Right forelimb (tissue), 1 donor: ENCODE results near the gene PRICKLE1.

Experiments
- DNase-seq: peaks from one replicate; pipeline ENCODE4 v3.0.0-alpha.2; 2018

PRICKLE1 gene

GRCh38 chr12:42588524-42589464 lies 752 bp downstream of the PRICKLE1 start:
- peak; percentile 81 for DNase-seq

DNA sequence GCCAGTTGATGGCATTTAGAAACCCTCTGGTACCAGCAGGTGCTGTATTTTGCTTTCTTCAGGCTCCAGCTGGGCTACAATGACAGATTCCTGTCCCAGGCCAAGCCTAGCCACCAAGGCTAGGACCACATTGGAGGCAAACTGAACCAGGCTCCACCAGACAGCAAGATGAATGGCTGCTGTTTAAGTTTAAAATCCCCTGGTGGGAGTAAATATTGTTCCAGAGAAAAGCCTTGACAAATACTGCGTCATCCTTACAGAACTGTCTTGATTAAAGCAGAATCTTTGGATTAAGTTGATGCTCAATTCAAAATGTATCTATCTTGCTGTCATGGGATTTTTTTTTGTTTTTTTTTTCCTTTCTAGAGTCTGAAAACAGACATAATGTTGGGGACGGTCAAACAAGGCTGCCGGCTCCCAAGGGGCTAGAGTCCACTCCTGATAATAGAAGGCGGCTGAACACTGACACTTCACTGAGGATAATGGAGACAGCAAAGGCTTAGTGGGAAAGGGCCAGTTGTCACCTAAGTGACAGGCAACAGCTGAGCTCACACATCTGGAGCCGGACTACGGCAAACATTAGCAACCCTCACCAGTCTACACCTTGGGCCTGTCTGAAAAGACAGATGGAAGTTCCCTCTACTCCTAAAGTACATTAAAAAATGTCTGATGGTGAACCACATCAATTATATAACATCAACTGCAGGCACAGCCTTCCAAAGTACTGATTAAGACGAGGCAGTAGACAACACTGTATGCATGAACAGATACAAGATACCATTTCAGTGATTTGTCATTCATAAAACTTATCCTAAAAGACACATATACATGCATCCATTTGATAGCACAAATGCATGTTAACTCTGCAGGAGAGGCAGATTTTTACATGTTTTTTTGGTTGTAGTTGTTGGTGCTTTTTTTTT lies 1.7 kb downstream of the PRICKLE1 start:
- DNase-seq: peak; percentile 43

GRCh38 chr12:42586268-42586667 lies 3.3 kb downstream of the PRICKLE1 start:
- DNase-seq: no peak

DNA sequence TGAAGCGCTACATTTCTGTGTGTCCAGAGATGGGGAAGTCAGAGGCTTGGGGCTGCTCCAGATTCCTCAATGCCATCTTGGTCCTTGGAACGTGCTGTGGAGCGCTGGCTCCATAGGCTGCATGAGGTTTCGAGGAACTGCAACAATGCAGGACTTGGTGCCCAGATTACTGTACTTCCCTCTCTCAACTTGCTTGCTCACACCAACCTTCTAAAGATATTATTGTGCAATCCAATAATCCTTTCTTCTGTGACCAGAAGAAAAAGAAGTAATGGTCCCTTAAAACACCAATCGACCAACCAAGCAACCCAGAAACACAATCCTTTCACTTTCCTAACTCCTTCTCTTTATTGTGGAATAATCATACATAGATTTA lies 3.7 kb downstream of the PRICKLE1 start:
- DNase-seq: no peak

- no peak for DNase-seq
Measured at GRCh38 chr12:42585154-42585840, 4.2 kb downstream of the PRICKLE1 start.

- DNase-seq: peak; percentile 39
Measured at GRCh38 chr12:42584651-42585111, 4.9 kb downstream of the PRICKLE1 start.

- no peak for DNase-seq
Measured at GRCh38 chr12:42583016-42583415, 6.5 kb downstream of the PRICKLE1 start.

- no peak for DNase-seq
Measured at GRCh38 chr12:42582498-42582897, 7.0 kb downstream of the PRICKLE1 start.

- DNase-seq: no peak
Measured at GRCh38 chr12:42582050-42582449, 7.5 kb downstream of the PRICKLE1 start.

- no peak for DNase-seq
Measured at GRCh38 chr12:42576374-42576773, 13.2 kb downstream of the PRICKLE1 start.

DNA sequence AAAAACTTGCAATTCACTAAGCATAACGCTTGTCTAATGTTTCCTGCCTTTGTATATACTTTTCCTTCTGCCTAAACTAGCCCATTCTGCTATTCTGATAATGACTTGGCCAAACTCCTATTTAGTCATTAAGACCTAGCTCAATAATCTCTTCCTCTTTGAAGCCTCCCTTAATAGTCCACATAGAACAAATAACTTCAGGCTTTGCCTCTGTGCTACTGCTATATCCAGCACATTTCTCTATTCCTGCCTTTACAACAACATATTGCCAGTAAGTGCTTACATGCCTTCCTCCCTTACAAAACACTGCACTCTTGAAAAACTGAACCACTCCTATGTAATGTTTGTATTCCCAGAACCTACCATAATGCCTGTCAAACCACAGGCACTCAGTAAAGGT lies 13.8 kb downstream of the PRICKLE1 start:
- no peak for DNase-seq

- DNase-seq: no peak
Measured at GRCh38 chr12:42574851-42575266, 14.7 kb downstream of the PRICKLE1 start.

DNA sequence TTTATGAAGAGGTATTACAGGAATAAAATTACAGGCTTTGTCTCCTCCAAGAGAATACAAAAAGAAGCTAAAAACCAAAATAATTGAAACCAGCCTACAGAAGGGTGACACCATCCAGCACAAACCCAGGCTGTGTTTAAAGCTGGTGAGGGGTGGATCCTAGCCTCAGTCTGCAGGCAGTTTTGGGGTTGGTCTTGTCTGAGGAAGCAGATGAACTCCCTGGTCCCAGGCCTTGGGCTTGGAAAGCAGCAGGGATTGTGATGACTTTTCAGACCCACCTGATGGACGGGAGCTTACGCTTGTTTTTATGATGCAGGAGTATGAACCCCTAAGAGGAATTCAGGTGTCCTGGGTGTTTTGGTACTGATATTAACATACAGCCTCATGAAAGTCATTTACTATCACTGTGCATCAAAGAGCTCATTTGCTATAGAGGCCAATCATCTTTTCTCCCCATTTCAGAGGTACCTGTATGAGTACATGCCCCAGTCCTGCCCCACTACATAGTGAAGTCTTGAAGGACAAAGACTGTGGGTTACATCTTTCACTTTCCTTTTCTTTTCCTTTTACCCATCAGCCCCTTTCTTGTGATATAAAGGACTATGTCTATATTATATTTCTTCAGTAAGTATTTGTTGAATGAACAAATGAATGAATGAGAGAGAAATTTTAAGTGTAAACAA lies 18.1 kb downstream of the PRICKLE1 start:
- no peak for DNase-seq

DNA sequence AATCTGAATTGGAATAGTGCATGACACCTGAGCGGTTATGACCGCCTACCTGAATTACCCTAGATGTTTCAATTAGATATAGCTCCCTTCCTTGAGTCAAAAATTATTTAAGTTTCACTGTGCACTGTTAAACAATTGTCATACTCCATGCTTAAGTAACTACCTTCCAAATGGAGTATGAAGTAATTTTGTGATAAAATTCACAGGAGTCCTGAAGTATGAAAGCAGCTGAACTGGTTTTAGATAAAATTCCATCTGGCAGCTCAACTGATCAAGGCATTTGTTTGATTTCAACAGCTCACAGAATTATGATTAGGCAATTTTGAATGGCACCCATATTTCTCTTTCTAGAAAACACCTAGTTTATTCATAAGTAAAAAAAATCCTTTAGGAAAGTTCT lies 19.5 kb downstream of the PRICKLE1 start:
- DNase-seq: no peak

GRCh38 chr12:42568952-42569915 lies 20.3 kb downstream of the PRICKLE1 start:
- no peak for DNase-seq

DNA sequence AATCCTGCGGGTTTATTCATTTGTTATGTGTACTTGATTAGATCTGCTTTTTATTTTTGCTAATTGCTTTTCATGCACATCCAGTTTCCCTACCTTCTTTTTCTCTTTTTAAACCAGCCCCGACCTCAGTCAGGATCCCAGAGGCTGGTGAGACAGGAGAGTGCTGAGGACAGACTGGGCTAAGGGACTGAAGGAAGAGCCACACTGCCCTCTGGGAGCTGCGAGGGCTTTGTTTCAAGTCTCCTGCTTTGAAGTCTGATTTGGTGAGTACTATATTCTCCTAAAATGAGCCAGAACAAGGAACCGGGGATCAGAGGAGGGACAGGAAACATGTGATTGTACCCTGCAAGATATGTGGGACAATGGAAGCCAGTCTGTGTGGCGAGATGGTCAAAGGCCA lies 23.9 kb downstream of the PRICKLE1 start:
- no peak for DNase-seq

DNA sequence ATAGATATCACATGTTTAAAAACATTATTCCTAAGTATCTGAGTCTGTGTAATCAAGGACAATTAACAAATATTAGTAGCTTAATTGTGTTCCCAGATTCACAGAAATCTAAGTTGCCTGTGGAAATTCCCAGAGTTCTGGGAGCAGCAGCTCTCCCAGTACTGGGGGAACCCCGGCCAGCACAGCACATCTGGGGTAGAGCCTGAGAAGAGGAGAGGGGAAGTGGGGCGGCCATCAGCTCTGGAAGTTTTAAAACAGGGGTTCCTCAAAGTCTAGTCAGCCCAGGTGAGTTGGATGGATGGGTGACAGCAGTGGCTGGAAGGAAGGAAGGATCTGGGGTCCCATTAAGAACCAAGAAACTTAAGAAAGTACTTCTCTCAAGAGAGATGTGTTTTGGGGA lies 24.6 kb downstream of the PRICKLE1 start:
- DNase-seq: no peak

GRCh38 chr12:42564556-42564955 lies 25.0 kb downstream of the PRICKLE1 start:
- no peak for DNase-seq

GRCh38 chr12:42560977-42561376 lies 28.6 kb downstream of the PRICKLE1 start:
- DNase-seq: no peak

- no peak for DNase-seq
Measured at GRCh38 chr12:42557586-42558172, 31.9 kb downstream of the PRICKLE1 start.

GRCh38 chr12:42556917-42557316 lies 32.6 kb downstream of the PRICKLE1 start:
- DNase-seq: no peak
